GM12873 (cell line): Measurements from ENCODE around the gene ANKLE2.

Source experiments
- TF ChIP-seq, protein P1 (sequence below): IDR thresholded peaks from 2 replicates; pipeline ENCODE4 v1.5.1; 2012; ENCODE audit warnings: low read depth, mild to moderate bottlenecking, moderate library complexity, low read length, control low read depth; ENCODE audit not compliant: insufficient read depth; ENCODE audit errors: missing control alignments

ANKLE2 gene

DNA sequence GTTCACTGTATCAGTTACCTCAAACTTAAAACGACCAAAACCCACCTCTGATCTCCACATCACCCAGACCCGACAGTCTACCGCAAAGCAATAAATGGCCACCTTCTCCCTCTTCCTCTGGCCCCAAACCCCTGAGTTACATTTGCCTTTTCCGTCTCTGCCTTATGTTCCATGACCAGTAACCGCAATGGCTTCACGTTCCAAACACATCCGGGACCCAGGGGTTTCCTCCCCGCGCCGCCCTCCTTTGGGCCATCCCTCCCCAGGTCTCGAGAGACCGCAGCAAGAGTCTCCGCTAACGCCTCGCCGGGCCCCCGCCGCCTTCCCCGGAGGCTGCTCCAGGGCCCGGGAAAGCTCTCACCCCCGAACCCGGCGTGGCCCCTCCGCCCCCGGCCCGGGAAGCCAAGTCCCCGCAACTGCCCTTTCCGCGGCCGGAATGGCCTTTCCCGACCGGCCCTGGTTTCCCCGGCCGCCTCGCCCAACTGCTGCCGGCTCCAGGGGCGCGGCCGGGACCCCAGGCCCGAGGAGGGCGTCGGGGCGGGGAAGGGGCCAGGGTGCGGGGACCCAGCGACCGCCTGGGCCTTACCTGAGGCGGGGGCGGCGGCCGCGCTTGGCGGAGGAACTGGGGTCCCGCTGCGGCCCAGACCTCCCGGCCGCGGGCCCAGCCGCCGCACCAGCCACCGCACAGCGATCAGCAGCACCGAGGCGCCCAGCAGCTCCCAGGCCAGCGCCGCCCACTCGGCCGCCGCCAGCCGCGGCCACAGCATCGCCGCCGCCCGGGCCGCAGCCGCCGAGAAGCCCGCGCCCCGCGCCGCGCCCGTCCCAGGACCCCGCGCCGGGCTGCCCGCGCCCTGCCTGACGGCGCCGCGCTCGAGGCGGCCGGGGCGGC lies at the start of gene ANKLE2:
Gene ANKLE2, minus strand, starts transcription at position 801 of the 889 bp plus-strand sequence. Its CDS starts 34 bp downstream, at position 767.
- TF ChIP-seq, protein P1, sequence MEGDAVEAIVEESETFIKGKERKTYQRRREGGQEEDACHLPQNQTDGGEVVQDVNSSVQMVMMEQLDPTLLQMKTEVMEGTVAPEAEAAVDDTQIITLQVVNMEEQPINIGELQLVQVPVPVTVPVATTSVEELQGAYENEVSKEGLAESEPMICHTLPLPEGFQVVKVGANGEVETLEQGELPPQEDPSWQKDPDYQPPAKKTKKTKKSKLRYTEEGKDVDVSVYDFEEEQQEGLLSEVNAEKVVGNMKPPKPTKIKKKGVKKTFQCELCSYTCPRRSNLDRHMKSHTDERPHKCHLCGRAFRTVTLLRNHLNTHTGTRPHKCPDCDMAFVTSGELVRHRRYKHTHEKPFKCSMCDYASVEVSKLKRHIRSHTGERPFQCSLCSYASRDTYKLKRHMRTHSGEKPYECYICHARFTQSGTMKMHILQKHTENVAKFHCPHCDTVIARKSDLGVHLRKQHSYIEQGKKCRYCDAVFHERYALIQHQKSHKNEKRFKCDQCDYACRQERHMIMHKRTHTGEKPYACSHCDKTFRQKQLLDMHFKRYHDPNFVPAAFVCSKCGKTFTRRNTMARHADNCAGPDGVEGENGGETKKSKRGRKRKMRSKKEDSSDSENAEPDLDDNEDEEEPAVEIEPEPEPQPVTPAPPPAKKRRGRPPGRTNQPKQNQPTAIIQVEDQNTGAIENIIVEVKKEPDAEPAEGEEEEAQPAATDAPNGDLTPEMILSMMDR: no peak

DNA sequence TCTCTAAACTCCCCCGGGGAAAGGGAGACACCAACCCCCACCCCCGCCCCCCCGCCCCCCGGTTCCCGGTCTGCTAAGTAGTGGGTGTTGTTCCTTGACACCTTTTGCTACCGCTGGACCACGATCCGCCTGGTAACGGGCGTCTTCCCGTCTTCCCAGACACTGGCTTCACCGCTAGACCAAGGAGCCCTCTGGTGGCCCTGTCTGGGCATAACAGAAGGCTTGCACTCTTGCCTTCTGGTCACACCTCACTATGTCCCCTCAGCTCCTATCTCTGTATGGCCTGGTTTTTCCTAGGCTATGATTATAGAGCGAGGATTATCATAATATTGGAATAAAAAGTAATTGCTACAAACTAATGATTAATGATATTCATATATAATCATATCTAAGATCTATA lies 47.8 kb upstream of the ANKLE2 start:
- TF ChIP-seq, protein P1: peak; percentile 48

DNA sequence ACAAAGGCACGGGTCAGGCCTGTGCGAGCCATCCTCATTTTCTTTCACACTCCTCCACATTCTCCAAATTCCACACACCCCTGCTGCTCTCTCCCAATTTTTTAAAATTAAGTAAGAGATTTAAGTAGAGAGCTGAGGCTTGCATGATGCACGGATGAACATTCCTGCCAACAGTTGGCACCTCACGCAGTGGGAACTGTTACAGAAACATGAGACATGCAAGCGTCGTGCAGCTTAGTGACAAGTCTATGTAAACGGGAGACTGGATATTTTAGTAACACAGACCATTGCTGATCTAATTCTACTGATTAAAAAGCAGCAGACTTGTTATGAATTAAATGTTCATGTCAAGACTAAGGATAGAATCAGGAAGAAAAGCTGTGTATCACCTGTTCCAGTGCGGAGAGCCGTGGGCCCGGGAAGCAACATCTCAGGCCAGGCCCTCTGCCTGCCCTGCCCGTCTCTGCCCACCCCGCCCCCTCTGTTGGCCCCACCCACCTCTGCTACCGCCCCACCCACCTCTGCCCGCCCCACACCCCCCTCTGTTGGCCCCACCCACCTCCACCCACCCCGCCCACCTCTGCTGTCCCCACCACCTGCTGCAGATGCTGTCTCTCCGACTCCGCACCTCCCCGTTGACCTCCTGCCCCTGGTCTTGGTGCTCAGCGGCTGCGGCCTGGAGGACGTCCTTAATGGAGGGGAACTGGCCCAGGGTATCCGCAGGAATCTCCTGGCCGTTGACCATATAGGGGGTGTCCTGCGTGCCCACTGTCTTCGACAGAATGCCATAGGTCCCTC lies 45.9 kb upstream of the ANKLE2 start:
- TF ChIP-seq, protein P1: no peak

DNA sequence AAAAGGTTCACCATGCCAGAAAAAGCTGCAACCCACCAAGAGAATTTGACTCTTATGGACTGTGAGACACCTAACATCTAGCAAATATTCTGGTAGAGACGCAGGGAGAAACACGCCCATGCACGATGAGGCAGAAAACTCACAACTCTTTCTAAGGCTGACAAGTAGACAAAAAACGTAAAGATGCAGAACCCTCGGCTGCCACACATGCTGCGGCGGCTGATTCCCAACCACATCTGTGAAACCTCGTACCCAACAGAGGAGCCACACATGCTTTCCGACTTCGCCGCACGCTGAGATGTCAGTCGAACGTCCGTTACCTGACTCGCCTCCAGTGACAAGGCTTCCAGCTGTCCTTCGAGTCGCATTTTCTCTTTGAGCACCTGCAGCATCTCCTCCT lies 45.2 kb upstream of the ANKLE2 start:
- TF ChIP-seq, protein P1: no peak

DNA sequence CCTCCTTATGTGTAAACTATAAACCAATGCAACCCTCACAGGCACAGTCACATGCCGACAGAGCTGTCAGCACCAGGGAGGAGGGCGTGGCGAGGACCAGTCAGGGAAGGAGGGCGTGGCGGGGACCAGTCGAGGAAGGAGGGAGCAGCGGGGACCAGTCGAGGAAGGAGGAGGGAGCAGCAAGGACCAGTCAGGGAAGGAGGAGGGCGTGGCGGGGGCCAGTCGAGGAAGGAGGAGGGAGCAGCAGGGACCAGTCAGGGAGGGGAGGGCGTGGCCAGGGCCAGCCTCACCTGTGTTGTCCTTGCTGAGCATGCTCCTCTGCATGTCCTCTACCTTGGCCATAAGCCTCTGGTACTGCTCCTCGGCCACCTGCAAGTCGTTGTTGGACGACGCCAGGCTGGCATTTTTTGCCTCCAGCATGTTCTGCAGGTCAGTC lies 42.8 kb upstream of the ANKLE2 start:
- TF ChIP-seq, protein P1: no peak

DNA sequence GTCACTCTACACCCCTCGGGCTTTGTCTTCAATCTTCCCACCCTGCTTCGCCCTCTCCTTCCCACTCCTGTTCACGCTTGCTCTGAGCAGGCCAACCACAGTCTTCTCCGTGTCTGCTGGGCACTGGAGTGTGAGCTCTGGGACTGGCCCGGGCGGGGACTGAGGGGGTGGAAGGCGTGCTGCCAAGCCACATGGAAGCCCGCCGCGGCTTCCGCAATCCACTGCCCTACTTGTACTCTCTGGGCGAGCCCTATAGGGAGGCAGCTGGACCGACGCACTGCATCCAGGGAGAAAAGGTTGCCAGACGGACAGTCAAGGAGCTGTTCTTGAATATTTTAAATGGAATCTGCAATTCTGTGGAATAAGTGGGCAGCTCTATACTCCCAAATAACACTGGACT lies 42.3 kb upstream of the ANKLE2 start:
- TF ChIP-seq, protein P1: no peak

DNA sequence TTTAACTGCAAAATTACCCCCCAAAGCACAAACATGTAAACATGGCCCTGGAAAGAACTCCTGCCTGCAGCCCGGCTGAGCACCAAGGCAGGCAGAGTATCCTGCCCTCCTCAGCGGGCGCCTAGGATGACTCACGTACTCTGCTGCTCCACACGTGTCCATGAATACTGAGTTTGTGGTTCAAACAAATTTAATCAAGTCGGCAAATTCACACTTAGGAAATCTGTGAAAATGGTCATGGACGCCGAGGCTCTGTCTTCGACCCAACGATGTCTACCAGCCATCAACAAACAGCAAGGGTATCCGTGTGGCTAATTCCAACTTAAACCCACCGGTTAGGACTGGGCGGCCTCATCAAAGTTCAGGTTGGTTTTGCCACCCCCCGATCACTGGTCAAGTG lies 41.5 kb upstream of the ANKLE2 start:
- TF ChIP-seq, protein P1: no peak
